HG02763 (cell line): ENCODE data around the gene L2HGDH.
A peak's percentile ranks its signal among the peaks of the same experiment; 100 is the strongest.
"Not testable (repeated sequence)": the region's sequence is repeated elsewhere in the genome, so short reads cannot be mapped to it uniquely, and the experiment has no call there.

Experiments used
- ATAC-seq: cut with Tn5 transposase; IDR thresholded peaks from one replicate; pipeline ENCODE4 v1.9.1; 2021; ENCODE audit warnings: mild to moderate bottlenecking, moderate library complexity; ENCODE audit not compliant: unreplicated experiment

Gene L2HGDH

DNA sequence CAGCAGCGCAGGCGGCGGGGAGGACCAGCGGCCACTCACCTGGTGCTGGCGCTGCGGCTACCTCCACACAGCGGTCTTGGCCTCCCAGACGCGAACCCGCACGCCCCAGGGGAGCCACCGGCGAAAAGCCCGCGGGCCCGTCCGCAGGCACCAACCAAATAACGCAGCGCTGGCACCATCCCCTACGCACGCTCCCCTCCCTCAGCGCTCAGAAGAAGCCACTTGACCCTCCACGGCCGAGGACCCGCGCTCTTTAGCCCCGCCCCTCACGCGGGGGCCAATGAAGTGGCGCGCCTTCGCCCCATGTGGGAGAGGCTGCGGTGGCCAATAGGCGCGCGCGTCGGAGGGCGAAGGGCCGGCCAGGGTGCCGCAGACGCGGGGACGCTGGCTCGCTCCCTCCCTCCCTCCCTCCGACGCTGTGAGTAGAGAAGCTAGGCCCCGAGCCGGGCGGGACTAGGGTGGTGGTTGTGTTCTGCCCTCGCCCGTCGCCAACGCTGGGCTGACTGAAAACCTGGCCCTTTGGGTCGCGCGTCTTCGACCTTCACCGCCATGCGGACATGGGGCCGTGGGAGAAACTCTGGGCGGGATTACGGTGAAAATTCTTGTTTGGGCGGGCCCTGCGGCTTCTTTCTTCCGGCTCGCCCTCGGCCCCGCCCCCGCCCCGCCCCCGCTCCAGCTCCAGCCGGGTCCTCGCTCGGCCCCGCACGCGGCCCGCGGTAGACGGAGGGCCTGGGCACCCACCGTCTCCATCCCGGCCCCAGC is at the start of gene L2HGDH, which contains the start of gene DMAC2L:
TSS of gene L2HGDH (minus strand) at position 258 of the 762 bp plus-strand sequence. CDS start at position 179, 79 bp downstream.
TSS of gene DMAC2L (plus strand) at position 353 of the 762 bp plus-strand sequence. CDS start 9,164 bp downstream, outside the sequence.
- peak; percentile 95 for ATAC-seq

DNA sequence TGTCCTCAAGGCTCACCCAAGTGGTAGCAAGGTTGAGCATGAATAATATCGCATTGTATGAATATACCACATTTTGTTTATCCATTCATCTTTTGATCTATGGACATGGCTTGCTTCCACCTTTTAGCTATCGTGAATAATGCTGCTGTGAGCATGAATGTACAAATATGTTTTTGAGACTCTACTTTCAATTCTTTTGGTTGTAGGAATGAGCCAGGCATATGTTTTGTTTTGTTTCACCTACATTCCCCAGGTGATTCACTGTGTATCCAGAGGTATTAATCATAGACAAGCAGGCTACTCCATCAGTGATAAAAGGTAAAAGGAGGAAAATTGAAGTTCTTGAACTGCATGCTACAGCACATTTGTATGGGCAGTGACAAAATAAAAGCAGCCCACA is 48.8 kb upstream of the L2HGDH start:
- no peak for ATAC-seq

DNA sequence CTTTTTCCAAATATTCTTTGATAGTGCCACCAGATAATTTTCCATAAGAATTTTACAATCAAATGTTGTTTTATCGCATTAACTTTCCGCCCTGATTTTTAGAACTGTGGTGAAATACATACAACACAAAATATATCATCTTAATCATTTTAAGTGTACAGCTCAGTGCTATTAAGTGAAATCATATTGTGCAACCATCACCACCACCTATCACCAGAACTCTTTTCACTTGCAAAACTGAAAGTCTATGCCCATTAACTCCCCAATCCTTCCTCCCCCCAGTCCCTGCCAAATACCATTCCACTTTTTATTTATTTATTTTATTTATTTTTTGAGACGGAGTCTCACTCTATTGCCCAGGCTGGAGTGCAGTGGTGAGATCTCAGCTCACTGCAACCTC is 48.1 kb upstream of the L2HGDH start:
- ATAC-seq = no peak

DNA sequence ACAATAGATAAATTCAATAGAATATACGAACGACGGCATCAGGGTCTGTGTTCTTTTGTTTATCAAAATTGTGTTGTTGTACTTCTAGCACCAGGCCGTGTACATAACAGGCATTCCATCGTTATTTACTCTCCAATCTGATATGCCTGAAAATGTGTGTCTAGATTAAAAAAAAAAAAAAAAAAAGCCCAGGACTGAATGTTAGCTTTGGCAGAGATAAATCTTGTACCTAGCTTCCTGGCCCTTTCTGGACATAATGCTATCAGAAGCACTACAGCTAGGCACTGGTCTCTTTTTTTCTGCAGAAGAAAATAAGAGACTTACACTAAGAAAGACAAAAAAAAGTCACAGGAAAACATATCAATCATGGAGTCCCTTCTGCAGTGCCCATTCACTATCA is 47.6 kb upstream of the L2HGDH start:
- ATAC-seq = no peak

DNA sequence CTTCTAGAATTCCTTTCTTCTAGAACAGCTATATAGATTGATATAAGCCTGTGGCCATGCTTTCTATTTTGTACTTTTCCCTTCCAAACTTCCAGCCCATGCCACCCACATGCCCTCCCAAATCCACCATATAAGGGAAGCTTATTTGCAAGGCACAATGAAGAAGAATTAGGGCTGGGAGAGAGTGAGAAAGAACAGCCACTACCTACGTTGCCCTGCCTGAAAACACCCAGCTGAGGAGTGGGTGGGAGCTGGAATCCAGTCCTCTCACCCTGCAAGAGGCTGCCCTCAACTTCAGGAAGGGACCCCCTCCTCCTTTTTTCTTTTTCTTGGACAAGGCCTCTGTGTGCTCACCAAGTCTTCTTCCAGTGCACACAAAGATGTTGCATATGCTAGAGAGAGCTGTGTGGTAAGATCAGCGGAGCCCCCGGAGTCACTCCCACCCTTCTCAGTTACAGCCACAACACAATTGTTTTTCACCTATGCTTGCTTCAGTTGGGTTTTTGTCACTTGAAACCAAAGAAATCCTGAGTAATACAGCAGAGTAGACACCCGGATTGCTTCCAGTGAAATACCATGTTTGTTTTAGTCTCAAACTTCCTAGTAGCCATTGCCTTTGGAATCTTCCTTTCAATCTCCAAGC is 45.8 kb upstream of the L2HGDH start:
- no peak for ATAC-seq

DNA sequence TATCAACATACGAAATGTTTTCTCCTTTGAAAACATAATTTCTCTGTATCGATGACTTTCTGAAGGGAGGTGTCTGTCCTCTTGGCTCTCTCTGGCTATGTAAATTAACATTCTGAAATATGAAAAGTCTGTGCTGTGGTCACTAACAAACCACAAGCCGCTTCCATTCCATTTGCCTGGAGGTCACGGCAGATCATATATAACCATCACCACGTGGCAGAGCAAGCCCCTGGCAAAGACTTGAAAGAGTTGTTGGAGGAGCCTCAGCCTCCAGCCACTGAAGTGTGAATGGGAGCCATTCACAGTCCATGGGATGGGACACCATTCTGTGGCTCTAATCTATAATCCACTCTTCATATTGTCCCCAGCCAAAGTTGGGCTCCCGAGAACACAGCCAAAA is 45.1 kb upstream of the L2HGDH start:
- ATAC-seq = no peak

DNA sequence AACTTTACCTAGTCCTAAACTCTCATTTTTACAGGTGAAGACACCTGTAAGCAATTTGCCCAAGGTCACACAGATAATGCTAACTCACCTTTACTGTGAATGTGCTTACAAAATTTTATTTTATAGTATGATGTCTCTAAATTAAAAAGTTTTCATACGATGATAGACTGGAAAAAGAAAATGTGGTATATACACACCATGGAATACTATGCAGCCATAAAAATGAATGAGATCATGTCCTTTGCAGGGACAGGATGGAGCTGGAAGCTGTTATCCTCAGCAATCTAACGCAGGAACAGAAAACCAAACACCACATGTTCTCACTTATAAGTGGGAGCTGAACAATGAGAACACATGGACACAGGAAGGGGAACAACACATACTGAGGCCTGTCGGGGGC is 44.3 kb upstream of the L2HGDH start:
- ATAC-seq = not testable (repeated sequence)

DNA sequence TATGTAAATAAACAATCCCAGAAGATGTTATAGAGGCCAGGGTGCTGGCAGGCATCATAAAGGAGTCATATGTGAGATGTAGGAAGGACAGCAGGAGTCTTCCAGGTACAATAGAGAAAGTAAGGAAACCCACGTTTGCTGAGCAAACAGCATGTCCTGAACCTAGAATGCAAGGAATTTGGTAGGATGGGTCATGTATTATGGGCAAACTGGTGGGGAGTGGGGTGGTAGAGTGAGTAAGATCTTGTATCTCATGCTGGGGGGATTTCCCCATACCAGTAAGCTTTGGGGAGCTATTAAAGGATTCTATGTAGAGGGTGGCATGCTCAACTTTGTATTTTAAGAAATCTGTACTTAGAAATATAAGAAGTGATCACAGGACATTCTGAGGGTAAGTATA is 43.7 kb upstream of the L2HGDH start:
- ATAC-seq = no peak

DNA sequence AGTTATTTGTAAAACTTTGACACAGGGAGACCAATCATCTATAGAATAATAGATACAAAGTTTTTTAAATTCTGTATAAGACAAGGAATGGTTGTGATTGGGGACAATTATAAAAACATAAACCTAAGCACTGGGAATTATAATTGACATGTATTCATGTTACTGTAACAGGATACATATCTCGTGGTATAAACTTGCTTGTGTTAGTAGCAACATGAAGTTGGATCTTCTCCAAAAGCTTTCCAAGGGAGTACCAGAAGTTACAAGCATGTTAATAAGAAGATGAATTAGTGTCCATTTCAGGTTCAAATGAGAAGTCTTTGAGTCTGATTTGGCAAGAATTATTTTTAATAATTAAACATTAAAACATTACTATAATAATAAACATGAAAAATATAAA is 42.5 kb upstream of the L2HGDH start:
- no peak for ATAC-seq

DNA sequence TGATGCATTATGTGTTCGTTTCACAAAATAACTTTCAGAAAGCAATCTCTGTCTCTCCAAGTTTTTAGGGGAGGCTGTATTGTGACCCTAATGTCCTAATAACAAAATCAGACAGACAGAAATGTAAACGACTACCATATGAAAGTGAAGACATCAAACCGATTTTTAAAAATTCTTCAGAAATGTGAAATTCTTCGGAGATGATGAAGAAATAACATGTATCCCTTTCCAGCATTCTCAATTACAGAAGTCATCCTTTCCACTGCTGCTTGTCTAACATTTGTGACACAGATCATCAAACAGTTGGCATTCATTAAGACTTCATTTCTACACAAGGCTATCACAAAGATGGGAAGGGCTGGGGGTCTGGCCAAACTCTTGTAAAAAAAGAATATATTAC is 41.1 kb upstream of the L2HGDH start:
- no peak for ATAC-seq

DNA sequence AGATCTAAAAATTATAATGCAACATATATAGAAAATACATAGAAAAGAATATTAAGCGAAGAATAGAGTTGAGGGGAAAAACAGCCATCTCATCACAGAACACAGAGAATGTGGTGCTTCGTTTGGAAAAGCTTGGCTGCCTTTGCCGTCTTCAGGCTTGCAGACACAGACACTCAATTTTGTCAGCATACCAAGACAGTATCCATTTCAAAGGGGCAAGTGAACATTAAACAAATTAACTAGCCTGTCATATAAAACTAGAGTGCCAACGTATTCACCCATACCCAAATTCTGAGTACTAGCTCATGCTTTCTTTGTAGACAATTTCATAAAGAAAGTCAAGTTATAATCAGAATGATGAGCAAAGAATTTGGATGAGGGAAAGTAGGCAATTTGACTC is 40.6 kb upstream of the L2HGDH start:
- ATAC-seq = no peak

DNA sequence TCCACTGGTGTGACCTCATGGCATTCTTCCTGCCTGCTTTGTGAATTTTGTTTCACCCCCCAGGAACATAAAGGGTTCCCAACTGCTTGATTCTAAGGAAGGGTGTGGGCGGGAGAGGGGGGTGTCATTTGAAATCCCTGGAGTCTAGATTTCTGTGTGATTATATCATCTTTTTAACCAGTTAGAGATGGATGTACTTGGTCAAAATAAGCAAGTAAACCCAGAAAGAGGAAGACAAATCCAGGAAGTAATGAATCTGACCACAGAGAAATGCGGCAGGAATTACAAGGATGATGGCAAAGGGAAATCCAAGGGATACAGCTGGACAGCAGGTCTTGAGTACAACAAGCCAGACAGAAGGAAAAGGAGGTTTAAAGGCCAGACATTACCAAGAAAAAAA is 38.9 kb upstream of the L2HGDH start:
- ATAC-seq = no peak

DNA sequence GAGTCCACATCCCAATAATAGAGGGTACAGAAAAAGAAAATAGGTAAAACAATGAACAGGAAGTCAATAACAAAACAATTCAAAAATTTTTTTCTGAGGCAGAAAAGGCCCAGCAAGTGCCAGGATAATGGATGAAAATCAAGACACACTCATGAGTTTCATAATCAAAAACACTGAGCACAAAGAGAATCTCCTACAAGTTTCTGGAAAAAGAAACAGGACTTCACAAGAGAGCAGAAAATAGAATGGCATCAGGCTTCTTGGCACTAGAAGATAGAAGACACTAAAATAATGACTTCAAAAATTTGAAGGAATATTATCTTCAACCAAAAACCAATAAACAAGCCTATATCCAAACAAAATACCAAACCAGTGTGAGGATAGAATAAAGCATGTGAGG is 36.9 kb upstream of the L2HGDH start:
- no peak for ATAC-seq

DNA sequence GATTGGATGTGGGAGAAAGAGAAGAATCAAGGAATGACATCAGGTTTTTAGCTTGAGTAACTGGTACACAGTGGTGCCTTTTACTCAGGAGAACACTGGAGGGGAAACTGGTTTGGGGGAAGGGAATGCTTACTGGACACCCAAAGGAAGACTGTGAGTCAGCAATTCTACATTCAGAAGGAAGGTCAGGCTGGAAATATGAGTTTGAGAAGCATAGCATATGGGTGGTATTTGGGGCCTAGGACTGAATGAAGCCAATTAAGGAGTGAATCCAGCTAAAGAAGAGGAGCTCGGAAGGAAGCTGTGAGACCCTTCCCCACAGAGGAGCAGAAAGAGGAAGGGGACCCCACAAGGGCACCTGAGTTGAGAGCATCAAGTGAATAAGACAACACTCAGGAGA is 35.5 kb upstream of the L2HGDH start:
- no peak for ATAC-seq

DNA sequence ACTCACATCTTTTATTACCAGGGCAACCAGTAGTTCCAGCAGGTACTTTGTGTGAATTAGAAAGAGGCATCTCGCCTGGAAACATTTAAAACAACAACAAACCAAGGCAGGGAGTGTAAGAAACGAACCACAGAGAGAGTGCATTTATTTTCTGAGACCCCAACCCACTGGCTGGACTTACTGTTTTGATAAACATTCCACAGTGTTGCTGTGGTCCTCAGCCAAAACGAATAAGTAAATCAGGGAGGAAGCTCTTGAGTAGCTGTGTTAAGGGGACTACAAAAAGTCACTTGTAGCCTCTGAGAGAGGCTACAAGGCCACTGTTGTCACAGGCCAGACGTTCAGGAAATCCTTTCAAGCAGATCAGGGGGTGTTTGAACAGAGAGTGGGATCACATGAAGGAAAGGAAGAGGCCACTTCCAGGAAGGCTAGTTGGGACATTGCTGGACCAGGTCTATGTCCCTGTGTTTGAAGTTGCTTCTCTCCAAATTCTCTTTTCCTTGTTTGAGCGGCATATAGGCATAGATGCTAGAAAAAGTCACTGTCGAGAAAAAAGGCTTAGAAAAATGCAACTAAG is 33.9 kb upstream of the L2HGDH start:
- no peak for ATAC-seq

DNA sequence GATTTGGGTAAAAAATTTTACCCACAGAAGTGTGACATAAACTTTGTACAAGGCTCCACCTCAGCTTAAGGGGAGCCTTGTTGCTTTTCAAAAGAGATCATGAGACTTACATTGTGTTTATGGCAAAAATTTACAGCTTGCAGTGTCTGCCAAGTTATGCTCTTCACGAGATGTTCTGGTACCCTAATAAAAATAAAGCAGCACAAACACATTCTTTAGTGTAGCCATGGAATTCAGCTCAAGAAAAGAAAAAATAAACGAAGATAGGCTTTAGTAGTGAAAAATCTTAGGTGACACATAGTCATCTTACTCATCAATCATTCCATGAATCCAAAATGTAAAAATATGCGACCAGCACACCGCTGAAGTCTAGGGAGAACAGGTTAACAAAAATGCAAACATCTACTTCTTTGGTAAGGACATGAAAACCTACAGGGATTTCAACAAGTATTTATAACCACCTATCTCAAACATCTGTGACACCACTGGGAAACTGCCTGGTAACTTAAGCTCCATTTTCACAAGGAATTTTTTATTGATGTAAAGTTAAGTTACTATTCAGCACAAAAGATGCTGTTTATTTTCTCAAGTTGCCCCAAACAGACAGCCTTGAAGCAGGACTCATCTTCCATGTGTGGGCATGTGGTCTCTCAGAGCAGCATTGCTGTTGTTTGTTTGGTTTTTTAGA is 33.0 kb upstream of the L2HGDH start:
- no peak for ATAC-seq

DNA sequence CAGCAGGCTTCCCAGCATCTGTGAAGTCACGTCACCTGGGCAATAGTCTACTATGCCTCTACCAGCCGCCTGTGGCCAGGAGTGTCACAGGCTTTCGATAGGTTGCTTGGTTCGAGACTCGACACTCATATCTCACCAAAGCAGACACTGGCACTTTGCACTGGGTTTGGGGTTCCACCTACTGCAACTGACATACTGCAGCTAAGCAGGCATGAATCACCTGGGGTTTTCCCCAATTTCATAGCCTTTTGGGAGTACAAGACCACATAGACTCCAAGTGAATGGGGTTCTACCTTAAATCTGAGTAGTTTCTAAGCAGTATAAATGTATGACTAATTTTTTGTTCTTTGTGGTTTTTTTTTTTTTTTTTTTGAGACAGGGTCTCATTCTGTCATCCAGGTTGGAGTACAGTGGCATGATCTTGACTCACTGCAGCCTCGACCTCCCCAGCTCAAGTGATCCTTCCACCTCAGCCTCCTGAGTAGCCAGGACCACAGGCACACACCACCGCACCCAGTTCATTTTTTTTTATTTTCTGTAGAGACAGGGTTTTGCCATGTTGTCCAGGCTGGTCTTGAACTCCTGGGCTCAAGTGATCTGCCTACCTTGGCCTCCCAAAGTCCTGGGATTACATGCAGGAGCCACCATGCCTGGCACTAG is 32.2 kb upstream of the L2HGDH start:
- peak; percentile 73 for ATAC-seq

DNA sequence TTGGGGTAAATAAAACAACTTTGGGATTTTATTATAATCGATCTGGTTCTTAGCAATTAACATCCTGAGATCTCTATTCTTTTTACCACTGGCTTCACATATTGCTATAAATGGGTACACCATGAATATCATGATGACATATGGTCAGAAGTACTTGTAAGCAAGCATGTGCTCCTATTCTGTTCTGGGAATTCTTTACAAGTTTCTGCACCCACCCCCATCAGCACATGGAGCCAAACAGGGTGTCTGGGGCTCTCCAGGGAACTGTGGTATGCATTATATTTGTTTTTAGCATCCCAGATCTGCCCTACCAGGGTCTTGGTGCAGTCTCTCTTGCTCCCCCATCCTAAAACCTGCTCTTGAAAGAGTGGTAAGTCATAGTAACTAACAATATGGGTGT is 31.4 kb upstream of the L2HGDH start:
- ATAC-seq = no peak

DNA sequence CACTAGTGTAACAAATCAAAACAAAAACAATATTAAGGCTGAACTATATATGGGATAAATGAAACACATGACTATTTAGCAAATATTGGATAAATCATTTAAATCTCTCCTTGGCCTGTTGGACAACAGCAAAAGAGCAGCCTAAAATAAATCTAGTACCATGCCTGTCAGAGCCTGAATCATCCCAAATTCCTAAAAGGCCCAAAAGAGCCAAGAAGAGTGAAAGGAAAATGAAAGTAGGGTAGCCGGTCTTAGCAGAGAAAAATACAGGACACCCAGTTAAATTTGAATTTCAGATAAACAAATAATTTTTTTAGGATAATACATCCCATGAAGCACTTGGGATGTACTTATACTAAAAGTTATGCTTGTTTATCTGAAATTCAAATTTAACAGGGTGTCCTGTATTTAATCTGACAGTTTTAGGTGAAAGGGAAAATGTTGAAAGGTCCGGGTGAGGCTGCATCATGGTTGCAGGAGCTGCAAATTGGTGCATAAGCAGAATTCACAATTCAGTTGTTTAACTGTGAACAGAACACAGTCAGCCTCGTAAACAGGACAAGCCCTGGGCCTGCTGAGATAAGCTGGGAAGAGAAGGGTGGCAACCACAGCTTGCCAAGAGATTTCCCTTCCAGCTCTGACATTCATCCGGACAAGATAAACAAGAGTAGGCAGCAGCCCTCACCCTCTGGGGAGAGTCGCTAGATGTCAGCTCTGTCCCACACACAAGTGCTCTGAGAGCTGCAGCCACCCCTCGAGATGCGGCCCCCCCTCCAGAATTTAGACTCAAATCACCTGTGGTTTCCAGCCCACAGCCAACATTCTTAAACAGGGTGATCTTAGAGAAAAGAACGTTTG is 30.4 kb upstream of the L2HGDH start:
- no peak for ATAC-seq

DNA sequence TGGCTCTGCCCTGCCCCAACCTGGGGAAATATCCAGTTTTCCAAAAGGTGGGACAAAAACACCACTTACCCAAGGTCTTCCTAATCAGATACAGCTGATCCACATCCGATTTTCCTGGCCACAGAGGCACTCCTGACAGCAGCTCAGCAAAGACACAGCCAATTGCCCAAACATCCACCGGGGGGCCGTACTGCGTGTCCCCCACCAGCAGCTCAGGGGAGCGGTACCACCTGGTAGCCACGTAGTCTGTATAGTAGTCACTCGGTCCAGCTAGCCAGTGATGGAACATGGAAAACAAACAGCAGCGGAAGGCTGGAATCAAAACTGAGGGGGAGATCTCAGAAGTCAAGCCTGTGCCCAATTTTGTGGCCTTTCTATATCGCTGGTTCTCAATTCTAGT is 28.9 kb upstream of the L2HGDH start:
- no peak for ATAC-seq
